Gastrocnemius medialis (tissue), 4 donors: ENCODE measurements around the gene CTSH.

ENCODE experiments used
- CTCF ChIP-seq, 5 experiments: fragments of 450-650 bp in 3 of 5; fragments of 200-600 bp in 2 of 5; sonication (generic) in 2 of 5; IDR thresholded peaks in 4 of 5; conservative IDR thresholded peaks in 1 of 5; 1 replicate in 4 of 5; 2 replicates in 1 of 5; pipeline ENCODE4 v1.5.1; 2016 to 2019; ENCODE audit warnings: antibody characterized with exemption in 5 of 5, mild to moderate bottlenecking in 3 of 5, moderate library complexity in 3 of 5
- POLR2A ChIP-seq, 2 donors: fragments of 450-650 bp; IDR thresholded peaks; one replicate each; pipeline ENCODE4 v1.6.1; 2017; ENCODE audit warnings: antibody characterized with exemption in 2 of 2, mild to moderate bottlenecking in 2 of 2, moderate library complexity in 2 of 2

GRCh38 chr15:78978601-78979179 is 33.8 kb upstream of the CTSH start:
- TF ChIP-seq CTCF (IDR thresholded peaks at IDR 0.05 in 4 of 5, conservative IDR thresholded peaks at IDR 0.05 in 1 of 5) (no peak), POLR2A (IDR thresholded peaks at IDR 0.05) (no peak)
